HL-60 (cell line): ENCODE results near the gene TMPRSS3.
A peak's percentile ranks its signal among the peaks of the same experiment; 100 is the strongest.

Experiments used
- DNase-seq, 2 experiments: peaks; one replicate each; pipeline ENCODE4 v3.0.0-alpha.2; 2010 to 2020; ENCODE audit warnings: low read depth in 1 of 2, low spot score in 1 of 2
- H3K27ac ChIP-seq: fragments of 250-450 bp; sonication (Bioruptor Pico); replicated peaks from 2 replicates; pipeline ENCODE4 v1.5.1; 2020; ENCODE audit warnings: mild to moderate bottlenecking, moderate library complexity
- H3K27me3 ChIP-seq: fragments of 250-450 bp; sonication (Bioruptor Pico); 2 replicates; pipeline ENCODE4 v1.5.1; 2021; ENCODE audit warnings: mild to moderate bottlenecking, moderate library complexity; ENCODE audit not compliant: insufficient read depth, poor library complexity, severe bottlenecking
- H3K4me3 ChIP-seq: replicated peaks from 2 replicates; pipeline ENCODE4 v1.5.1; 2011; ENCODE audit warnings: mild to moderate bottlenecking, control low read depth, low read length; ENCODE audit not compliant: insufficient read depth
- CTCF ChIP-seq: IDR thresholded peaks from one replicate; pipeline ENCODE4 v1.5.1; 2011; ENCODE audit warnings: low read length, control low read depth, inconsistent platforms; ENCODE audit not compliant: insufficient read depth
- GABPA ChIP-seq: IDR thresholded peaks from 2 replicates; pipeline ENCODE4 v1.6.1; 2012; ENCODE audit warnings: low read depth
- POLR2AphosphoS5 ChIP-seq: IDR thresholded peaks from 2 replicates; pipeline ENCODE4 v1.6.1; 2012; ENCODE audit warnings: low read depth
- REST ChIP-seq: IDR thresholded peaks from 2 replicates; pipeline ENCODE4 v1.6.1; 2012; ENCODE audit warnings: low read depth; ENCODE audit not compliant: insufficient replicate concordance
- SPI1 ChIP-seq: IDR thresholded peaks from 2 replicates; pipeline ENCODE4 v1.6.1; 2012; ENCODE audit warnings: low read depth, mild to moderate bottlenecking, borderline replicate concordance

The TMPRSS3 gene

GRCh38 chr21:42340187-42341050, 55.4 kb downstream of the TMPRSS3 start:
- no peak overlapping the region for H3K27ac ChIP-seq
- H3K4me3 ChIP-seq = no peak overlapping the region
- H3K27me3 ChIP-seq = no peaks in the 10 kb centered on the region
- TF ChIP-seq REST = no peak
- no peak for TF ChIP-seq CTCF
- TF ChIP-seq SPI1 = no peak
- TF ChIP-seq POLR2AphosphoS5 = no peak
- no peak for TF ChIP-seq GABPA
- DNase-seq = no peak

GRCh38 chr21:42338729-42339715, 56.8 kb downstream of the TMPRSS3 start:
- H3K27me3 ChIP-seq = no peaks in the 10 kb centered on the region
- DNase-seq = no peak
- H3K4me3 ChIP-seq = no peak overlapping the region
- no peak for TF ChIP-seq POLR2AphosphoS5
- no peak for TF ChIP-seq GABPA
- TF ChIP-seq REST = no peak
- no peak for TF ChIP-seq SPI1
- no peak for TF ChIP-seq CTCF
- H3K27ac ChIP-seq = no peak overlapping the region

GRCh38 chr21:42337830-42338728, 57.8 kb downstream of the TMPRSS3 start:
- peak; percentile 11 to 57 for DNase-seq
- no peak overlapping the region for H3K27ac ChIP-seq
- TF ChIP-seq GABPA (no peak), CTCF (peak; percentile 25), POLR2AphosphoS5 (no peak), REST (no peak), SPI1 (no peak)
- no peaks in the 10 kb centered on the region for H3K27me3 ChIP-seq
- no peak overlapping the region for H3K4me3 ChIP-seq
